ENCODE results near the gene OR4S2.

OR4S2 gene

GRCh38 chr11:55648027-55648426 lies at the start of gene OR4S2:
OR4S2 (plus strand) TSS chr11:55648327; CDS start chr11:55650904, 2,577 bp downstream.
- DNase-seq (ENCODE audit: low spot score): no peak

- DNase-seq (ENCODE audit: low spot score): no peak
These were observed 40.6 kb upstream of the OR4S2 start, which contains the start of gene OR4C11 for GRCh38 chr11:55607545-55607944. OR4C11 (minus strand) TSS chr11:55607645; CDS start chr11:55604373, 3,272 bp downstream.

GRCh38 chr11:55624531-55624930 lies 23.6 kb upstream of the OR4S2 start:
- DNase-seq (ENCODE audit: low spot score): peak; percentile 1

GRCh38 chr11:55634813-55635212 lies 13.3 kb upstream of the OR4S2 start, which contains the start of gene OR4P4:
OR4P4 (plus strand) TSS chr11:55635113.
- DNase-seq (ENCODE audit: low spot score): no peak

GRCh38 chr11:55652560-55652959 lies 4.4 kb downstream of the OR4S2 start:
- no peak for DNase-seq (ENCODE audit: low spot score)

- peak; percentile 67 for DNase-seq (ENCODE audit: low spot score)
These were observed 7.0 kb downstream of the OR4S2 start for GRCh38 chr11:55655096-55655495.

GRCh38 chr11:55658031-55658573 lies 10.0 kb downstream of the OR4S2 start:
- no peak for DNase-seq (ENCODE audit: low spot score)

- no peak for DNase-seq (ENCODE audit: low spot score)
These were observed 10.5 kb downstream of the OR4S2 start for GRCh38 chr11:55658608-55659007.

- no peak for DNase-seq (ENCODE audit: low spot score)
These were observed 13.8 kb downstream of the OR4S2 start, which contains the start of gene OR4C6 for GRCh38 chr11:55661901-55662300. OR4C6 (plus strand) TSS chr11:55662201; CDS start chr11:55665167, 2,966 bp downstream.

- DNase-seq (ENCODE audit: low spot score): no peak
These were observed 21.2 kb downstream of the OR4S2 start for GRCh38 chr11:55669376-55669775.

- DNase-seq (ENCODE audit: low spot score): no peak
These were observed 25.7 kb downstream of the OR4S2 start for GRCh38 chr11:55673860-55674259.

GRCh38 chr11:55697817-55698216 lies 49.7 kb downstream of the OR4S2 start:
- no peak for DNase-seq (ENCODE audit: low spot score)

GRCh38 chr11:55701429-55701828 lies 53.3 kb downstream of the OR4S2 start:
- no peak for DNase-seq (ENCODE audit: low spot score)

All from COLO829 (cell line).